Measurements from ENCODE around the gene TMEM130.

DNA sequence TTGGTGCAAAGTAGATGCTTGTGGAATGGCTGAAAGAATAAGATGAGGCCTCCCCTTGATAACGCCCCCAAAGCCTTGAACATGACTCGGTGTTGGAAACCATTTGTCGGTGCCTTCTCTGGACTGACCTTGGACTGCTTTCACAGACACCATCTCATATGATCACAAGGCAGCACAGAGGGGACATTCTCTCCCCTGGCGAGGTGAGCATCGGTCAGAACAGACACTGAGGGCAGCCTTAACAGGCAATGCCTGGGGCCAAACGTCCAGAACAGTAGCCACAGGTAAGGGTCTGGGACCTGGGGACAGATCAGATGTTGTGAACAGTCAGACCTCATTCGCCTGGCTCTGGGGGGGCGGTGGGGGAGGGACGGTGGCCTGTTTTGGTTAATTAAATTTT is 5.7 kb upstream of the TMEM130 start:
- TF ChIP-seq, protein P1, sequence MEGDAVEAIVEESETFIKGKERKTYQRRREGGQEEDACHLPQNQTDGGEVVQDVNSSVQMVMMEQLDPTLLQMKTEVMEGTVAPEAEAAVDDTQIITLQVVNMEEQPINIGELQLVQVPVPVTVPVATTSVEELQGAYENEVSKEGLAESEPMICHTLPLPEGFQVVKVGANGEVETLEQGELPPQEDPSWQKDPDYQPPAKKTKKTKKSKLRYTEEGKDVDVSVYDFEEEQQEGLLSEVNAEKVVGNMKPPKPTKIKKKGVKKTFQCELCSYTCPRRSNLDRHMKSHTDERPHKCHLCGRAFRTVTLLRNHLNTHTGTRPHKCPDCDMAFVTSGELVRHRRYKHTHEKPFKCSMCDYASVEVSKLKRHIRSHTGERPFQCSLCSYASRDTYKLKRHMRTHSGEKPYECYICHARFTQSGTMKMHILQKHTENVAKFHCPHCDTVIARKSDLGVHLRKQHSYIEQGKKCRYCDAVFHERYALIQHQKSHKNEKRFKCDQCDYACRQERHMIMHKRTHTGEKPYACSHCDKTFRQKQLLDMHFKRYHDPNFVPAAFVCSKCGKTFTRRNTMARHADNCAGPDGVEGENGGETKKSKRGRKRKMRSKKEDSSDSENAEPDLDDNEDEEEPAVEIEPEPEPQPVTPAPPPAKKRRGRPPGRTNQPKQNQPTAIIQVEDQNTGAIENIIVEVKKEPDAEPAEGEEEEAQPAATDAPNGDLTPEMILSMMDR (IDR thresholded peaks at IDR 0.05; ENCODE audit: low read length), result no peak
- TF ChIP-seq EZH2phosphoT487 (IDR thresholded peaks at IDR 0.05; ENCODE audit: low read length), result no peak

All from MM.1S (cell line).